Subcutaneous adipose tissue (tissue), 4 donors: ENCODE data around the gene PXMP4. TPM values are rescaled to one million over a fixed set of nuclear protein-coding genes. Genes with fewer than 3 reads are reported as not detected.

Experiments used
- total RNA-seq, 4 donors: library from RNA; depleted of rRNA; stranded (reverse); fragments of >200 nt; gene quantifications; one replicate each; pipeline ENCODE4 v1.1.0, GENCODE V29; 2016
- TF ChIP-seq, protein P1 (sequence below): fragments of 450-650 bp; IDR thresholded peaks from one replicate; pipeline ENCODE4 v1.5.1; 2016; ENCODE audit warnings: low read depth, mild to moderate bottlenecking, control low read depth, antibody characterized with exemption, moderate library complexity

PXMP4 gene
- total RNA-seq, 4 donors from 2014 or later = 2.0 to 7.0 (median 4.3) TPM

DNA sequence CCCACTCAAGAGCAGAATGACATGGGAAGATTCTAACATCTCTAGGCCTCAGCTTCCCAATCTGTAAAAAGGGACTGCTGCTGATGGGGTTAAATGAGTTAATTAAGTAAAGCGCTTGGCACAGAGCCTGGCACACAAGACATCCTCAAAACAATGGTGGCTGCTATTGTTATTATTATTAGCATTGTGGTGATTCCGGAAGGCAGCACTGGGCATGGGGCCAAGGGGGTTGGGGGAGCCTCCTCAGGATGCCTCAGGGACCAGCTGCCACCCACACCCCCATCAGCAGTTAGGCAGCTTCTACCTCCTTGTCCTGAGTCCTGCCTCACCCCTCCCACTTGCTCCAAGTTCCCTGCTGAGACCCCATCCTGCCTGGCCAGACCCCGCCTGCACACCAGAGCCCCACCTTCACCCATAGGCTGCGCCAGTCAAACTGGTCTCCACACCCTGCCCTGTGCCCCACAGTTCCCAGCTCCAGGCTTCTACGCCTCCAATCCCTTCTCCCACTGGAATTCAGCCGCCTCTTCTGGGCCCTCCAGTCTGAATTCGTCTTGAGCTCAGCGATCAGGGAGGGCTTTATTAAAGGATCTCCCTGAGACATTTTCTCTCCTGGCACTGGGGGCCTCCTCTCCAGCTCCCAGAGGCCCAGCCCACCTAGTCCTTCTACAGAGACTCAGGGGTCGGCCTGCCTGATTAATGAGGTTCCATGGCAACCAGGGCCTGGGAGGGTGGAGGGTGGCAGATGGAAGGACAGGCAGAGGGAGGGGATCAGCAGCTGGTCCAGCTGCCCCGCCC, 35.4 kb downstream of the PXMP4 start:
- TF ChIP-seq, protein P1, sequence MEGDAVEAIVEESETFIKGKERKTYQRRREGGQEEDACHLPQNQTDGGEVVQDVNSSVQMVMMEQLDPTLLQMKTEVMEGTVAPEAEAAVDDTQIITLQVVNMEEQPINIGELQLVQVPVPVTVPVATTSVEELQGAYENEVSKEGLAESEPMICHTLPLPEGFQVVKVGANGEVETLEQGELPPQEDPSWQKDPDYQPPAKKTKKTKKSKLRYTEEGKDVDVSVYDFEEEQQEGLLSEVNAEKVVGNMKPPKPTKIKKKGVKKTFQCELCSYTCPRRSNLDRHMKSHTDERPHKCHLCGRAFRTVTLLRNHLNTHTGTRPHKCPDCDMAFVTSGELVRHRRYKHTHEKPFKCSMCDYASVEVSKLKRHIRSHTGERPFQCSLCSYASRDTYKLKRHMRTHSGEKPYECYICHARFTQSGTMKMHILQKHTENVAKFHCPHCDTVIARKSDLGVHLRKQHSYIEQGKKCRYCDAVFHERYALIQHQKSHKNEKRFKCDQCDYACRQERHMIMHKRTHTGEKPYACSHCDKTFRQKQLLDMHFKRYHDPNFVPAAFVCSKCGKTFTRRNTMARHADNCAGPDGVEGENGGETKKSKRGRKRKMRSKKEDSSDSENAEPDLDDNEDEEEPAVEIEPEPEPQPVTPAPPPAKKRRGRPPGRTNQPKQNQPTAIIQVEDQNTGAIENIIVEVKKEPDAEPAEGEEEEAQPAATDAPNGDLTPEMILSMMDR = no peak

DNA sequence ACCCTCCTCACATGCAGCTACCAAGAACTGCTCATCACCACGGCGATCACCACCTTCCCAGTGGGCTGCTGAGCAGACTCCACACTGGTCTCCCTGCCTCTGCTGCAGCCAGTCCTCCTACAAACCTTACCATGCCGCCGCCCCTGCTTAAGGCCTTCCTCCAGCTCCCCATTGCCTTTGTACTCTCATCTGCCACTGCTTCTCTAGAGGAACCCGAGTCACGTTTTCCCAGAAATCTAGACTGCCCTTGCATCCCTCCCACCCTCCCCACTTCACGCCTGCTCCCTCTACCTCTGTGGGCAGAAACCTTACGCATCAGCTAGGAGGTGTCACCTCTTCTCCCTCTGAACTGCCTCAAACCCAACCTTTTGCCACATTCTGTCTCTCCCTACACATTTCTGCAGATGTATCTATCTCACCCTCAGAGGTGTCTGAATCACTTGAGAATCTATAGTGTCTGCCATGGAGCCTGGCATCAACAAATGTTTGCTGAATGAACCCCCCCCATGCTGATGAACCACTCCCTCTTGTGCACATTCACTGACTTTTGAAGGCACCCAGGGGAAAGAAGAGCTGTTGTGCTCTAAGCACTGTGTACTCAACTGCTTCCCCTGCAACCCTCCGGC, 38.3 kb downstream of the PXMP4 start:
- TF ChIP-seq, protein P1 = no peak

DNA sequence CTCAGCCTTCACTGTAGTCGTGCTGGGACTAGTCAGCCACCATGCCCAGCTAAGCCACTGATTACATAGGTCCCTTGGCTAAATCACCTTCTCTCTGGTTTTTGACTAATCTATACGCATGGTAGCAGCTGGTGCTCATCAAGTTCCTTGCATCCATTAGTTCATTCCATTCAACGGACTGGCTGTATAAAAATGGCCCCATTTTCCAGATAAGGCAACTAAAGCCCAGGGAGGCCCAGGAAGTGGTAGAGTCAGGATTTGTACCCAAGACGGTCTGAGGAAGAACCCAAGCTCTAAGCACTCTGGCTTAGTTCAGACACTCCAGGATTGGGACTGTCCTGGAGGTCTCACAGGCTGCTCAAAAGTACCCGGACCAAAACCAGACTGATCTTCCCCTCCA, 38.8 kb downstream of the PXMP4 start:
- TF ChIP-seq, protein P1 = no peak

DNA sequence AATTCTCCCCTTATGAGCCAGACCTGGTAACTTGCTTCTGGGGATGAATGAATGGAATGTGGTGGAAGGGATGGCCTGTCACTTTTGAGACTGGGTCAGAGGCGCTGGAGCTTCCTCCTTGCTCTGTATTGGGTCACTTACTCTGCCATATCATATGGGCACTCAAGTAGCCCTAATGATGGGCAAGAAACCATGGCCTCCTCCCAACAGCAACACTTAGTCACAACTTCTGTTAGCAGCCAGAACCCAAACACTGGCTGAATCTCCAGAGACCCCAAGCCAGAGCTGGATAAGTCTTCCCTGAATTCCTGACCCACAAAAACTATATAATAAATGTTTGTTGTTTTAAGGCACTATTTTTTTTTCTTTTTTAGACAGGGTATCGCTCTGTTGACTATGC, 39.4 kb downstream of the PXMP4 start:
- TF ChIP-seq, protein P1 = no peak

DNA sequence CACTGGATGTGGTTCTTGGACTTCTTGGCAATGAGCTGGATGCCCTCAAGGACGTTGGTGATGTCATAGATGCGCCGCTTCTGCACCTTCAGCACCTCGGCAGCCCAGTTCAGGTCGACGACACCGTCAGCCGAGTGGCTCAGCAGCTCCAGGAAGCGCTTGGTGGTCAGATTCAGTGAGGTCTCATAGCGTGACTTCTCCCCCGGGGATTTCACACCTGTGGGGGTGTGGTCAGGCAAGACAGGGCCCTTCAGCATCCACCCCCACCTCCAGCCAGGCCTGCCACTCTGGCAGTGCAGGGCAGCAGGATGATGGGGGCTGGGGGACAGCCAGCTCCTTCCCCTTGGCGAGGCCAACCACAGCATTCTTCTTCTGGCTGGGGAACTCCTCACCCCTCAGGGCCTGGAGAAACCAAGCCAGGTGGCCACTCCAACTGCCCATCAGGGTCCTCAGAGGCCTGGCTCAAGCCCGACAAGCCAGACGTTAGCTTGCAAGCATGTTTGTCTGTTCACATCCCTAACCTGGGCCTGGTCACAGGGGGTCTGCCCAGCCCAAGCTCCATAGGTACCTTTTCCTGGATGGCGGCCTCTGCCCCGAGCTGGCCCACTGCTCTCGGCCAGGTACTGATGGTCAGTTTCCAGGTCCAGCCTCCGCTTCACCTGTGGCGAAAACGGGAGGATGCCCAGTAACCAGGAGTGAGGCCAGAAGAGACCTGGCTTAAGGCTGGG, 40.2 kb downstream of the PXMP4 start:
- TF ChIP-seq, protein P1 = no peak

DNA sequence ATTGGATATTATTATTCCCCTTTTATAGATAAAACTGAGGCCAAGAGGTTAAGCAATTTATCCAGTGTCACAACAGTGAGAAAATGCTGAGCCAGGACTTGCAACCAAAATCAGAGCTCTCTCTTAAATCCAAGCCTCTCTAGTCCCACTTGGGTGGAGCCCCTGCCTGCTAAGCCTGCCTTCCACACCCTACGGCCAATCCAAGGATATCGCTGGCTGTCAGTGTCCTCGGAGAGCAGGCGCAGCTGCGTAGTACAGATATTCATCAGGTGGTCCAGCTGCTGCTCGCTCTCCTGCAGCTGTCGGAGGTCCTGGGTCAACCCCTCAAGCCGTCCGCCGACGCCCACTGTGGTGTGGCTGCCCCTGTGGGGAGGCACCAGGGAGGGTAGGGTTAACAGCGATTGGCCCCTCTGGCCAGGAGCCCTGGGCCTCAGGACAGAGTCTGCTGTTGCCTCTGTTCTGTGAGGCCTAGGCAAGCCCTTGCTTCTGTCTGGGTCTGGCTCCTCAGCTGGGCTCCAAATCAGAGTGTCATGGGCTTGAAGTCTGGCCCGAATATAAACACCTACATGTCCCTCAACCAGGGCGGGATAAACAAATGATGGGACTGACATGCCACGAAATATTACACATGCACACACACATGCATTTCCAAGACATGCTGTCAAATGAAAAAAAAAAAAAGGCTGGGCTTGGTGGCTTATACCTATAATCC, 42.0 kb downstream of the PXMP4 start:
- TF ChIP-seq, protein P1 = no peak
